Fibroblast of pulmonary artery (primary cell): ENCODE data around the gene DIAPH3.
A peak's percentile ranks its signal among the peaks of the same experiment; 100 is the strongest.

Experiments used
- DNase-seq: peaks from one replicate; pipeline ENCODE4 v3.0.0-alpha.2; 2010; ENCODE audit warnings: low read depth
- H3K4me3 ChIP-seq: replicated peaks from 2 replicates; pipeline ENCODE4 v1.5.1; 2011; ENCODE audit warnings: low read depth, mild to moderate bottlenecking, control low read depth, low read length, moderate library complexity
- CTCF ChIP-seq: IDR thresholded peaks from 2 replicates; pipeline ENCODE4 v1.5.1; 2011; ENCODE audit warnings: mild to moderate bottlenecking, control low read depth, low read length, inconsistent platforms; ENCODE audit errors: missing control alignments

The DIAPH3 gene

GRCh38 chr13:60080850-60081249 is 82.9 kb downstream of the DIAPH3 start:
- no peak for TF ChIP-seq CTCF
- no peak for DNase-seq
- no peak overlapping the region for H3K4me3 ChIP-seq

- no peak for TF ChIP-seq CTCF
- H3K4me3 ChIP-seq, result no peak overlapping the region
- no peak for DNase-seq
These were observed 85.5 kb downstream of the DIAPH3 start for GRCh38 chr13:60078226-60078625.

- TF ChIP-seq CTCF, result no peak
- no peak overlapping the region for H3K4me3 ChIP-seq
- DNase-seq, result peak; percentile 13
These were observed 87.9 kb downstream of the DIAPH3 start for GRCh38 chr13:60075850-60076249.

- TF ChIP-seq CTCF, result no peak
- H3K4me3 ChIP-seq, result no peak overlapping the region
- DNase-seq, result no peak
These were observed 89.3 kb downstream of the DIAPH3 start for GRCh38 chr13:60074397-60074796.

- no peak for DNase-seq
- no peak for TF ChIP-seq CTCF
- H3K4me3 ChIP-seq, result no peak overlapping the region
These were observed 97.5 kb downstream of the DIAPH3 start for GRCh38 chr13:60066226-60066625.

DNA sequence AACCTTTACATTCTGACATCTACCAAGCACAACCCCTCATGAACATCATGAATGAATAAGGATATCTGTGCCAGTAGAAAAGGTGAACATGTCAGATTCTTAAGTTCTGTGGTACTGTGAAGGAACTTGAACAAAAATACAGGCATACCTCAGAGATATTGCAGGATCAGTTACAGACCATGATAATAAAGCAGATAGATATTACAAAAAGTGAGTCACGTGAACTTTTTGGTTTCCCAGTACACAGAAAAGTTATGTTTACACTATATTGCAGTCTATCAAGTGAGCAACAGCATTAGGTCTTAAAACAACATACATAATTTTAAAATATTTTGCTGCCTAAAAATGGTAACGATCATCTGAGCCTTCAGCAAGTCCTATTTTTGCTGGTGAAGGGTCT is 101.2 kb downstream of the DIAPH3 start:
- H3K4me3 ChIP-seq, result no peak overlapping the region
- no peak for TF ChIP-seq CTCF
- no peak for DNase-seq

DNA sequence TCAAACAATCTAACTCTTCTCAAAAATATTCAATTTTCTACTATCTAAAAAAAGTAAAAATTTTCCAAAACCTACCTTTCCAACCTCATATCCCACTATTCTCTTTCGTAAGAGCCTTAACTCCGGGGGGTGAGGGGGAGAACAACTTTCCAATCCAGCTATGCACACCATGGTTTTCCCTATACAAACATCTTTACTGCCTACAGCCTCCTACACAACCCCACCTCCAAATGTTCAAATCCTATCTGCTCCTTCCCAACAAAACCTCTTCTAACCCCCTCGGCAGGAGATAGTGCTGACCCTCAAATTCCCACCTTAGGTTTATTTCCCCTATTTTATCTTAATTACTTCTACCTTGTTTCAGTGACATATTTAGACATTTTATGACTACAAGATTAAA is 102.0 kb downstream of the DIAPH3 start:
- TF ChIP-seq CTCF, result no peak

More for the DNA sequence above, 102.0 kb downstream of the DIAPH3 start:
- DNase-seq, result no peak
- no peak overlapping the region for H3K4me3 ChIP-seq
